ENCODE data around the gene TMC2. TPM values are rescaled to one million over a fixed set of nuclear protein-coding genes. Genes with fewer than 3 reads are reported as not detected.
"Not testable (repeated sequence)": the region's sequence is repeated elsewhere in the genome, so short reads cannot be mapped to it uniquely, and the experiment has no call there.

Gene TMC2
- total RNA-seq, 2 experiments from 2014 or later: not detected

- H3K4me3 Mint-ChIP-seq: no peak overlapping the region
- ChIA-PET POLR2A (no interaction called here), CTCF (interaction anchor here (0.7 kb wide), 1 partner anchor 12 kb away, joined by 4 read pairs; no protein-coding TSS in a partner anchor)
- peaks cover 18% of the 10 kb centered on the region for H3K4me1 Mint-ChIP-seq
- no peaks in the 10 kb centered on the region for H3K9me3 Mint-ChIP-seq
- DNase-seq: no peak
- H3K27me3 Mint-ChIP-seq: peaks cover 5% of the 10 kb centered on the region
- H3K27ac Mint-ChIP-seq: no peak overlapping the region
- no peaks in the 10 kb centered on the region for H3K36me3 Mint-ChIP-seq (ENCODE audit: low read depth)
Observed at GRCh38 chr20:2518558-2518957, 17.8 kb upstream of the TMC2 start.

GRCh38 chr20:2519115-2519809 lies 17.1 kb upstream of the TMC2 start:
- Mint-ChIP-seq H3K36me3 (ENCODE audit: low read depth) (no peaks in the 10 kb centered on the region), H3K4me3 (no peak overlapping the region), H3K9me3 (no peaks in the 10 kb centered on the region), H3K27me3 (peaks cover 2% of the 10 kb centered on the region), H3K4me1 (peaks cover 22% of the 10 kb centered on the region), H3K27ac (no peak overlapping the region)
- DNase-seq: no peak
- ChIA-PET CTCF (interaction anchor here (1.1 to 6.6 kb wide), 4 partner anchors 9 to 66 kb away, joined by 3 to 88 read pairs (median 5); partner anchors contain the start of gene SNRPB), POLR2A (interaction anchor here (1.2 to 1.4 kb wide), 2 partner anchors 11 to 133 kb away, joined by 3 to 8 read pairs; partner anchors contain the start of genes NOP56 and ZNF343)

- H3K4me3 Mint-ChIP-seq: no peak overlapping the region
- H3K9me3 Mint-ChIP-seq: no peaks in the 10 kb centered on the region
- no peak overlapping the region for H3K27ac Mint-ChIP-seq
- ChIA-PET POLR2A (interaction anchor here (1.2 to 1.4 kb wide), 2 partner anchors 12 to 132 kb away, joined by 3 to 8 read pairs; partner anchors contain the start of genes NOP56 and ZNF343), CTCF (interaction anchor here (0.7 to 6.6 kb wide), 6 partner anchors 8 to 67 kb away, joined by 3 to 88 read pairs (median 4); partner anchors contain the start of gene SNRPB)
- H3K36me3 Mint-ChIP-seq (ENCODE audit: low read depth): no peaks in the 10 kb centered on the region
- no peaks in the 10 kb centered on the region for H3K27me3 Mint-ChIP-seq
- peaks cover 30% of the 10 kb centered on the region for H3K4me1 Mint-ChIP-seq
- no peak for DNase-seq
Observed at GRCh38 chr20:2520617-2521016, 15.8 kb upstream of the TMC2 start.

- Mint-ChIP-seq H3K4me1 (peaks cover 33% of the 10 kb centered on the region), H3K9me3 (no peaks in the 10 kb centered on the region), H3K4me3 (no peak overlapping the region), H3K27ac (no peak overlapping the region), H3K36me3 (ENCODE audit: low read depth) (no peaks in the 10 kb centered on the region), H3K27me3 (no peaks in the 10 kb centered on the region)
- POLR2A ChIA-PET: interaction anchor here (0.8 to 2.0 kb wide), 5 partner anchors 11 to 132 kb away, joined by 3 to 22 read pairs (median 7); partner anchors contain the start of genes SNRPB and ZNF343
- CTCF ChIA-PET: interaction anchor here (0.5 to 6.6 kb wide), 38 partner anchors 9 to 1978 kb away, joined by 3 to 146 read pairs (median 4); partner anchors contain the start of genes CSNK2A1, IDH3B, NOP56 and SNRPB
- peak; percentile 60 for DNase-seq
Observed at GRCh38 chr20:2521369-2522305, 14.7 kb upstream of the TMC2 start.

GRCh38 chr20:2522826-2523429 lies 13.4 kb upstream of the TMC2 start:
- H3K4me1 Mint-ChIP-seq: peaks cover 33% of the 10 kb centered on the region
- POLR2A ChIA-PET: interaction anchor here (1.3 to 3.3 kb wide), 8 partner anchors 13 to 137 kb away, joined by 3 to 24 read pairs (median 14); partner anchors contain the start of genes NOP56, SNRPB and ZNF343
- not testable (repeated sequence) for H3K4me3 Mint-ChIP-seq; H3K9me3 Mint-ChIP-seq; H3K36me3 Mint-ChIP-seq (ENCODE audit: low read depth); H3K27me3 Mint-ChIP-seq; H3K27ac Mint-ChIP-seq
- CTCF ChIA-PET: interaction anchor here (0.6 to 6.6 kb wide), 25 partner anchors 7 to 1685 kb away, joined by 3 to 146 read pairs (median 4); partner anchors contain the start of genes NOP56, SNRPB and ZNF343
- DNase-seq: peak; percentile 31

- Mint-ChIP-seq H3K4me3 (peak overlapping the region; percentile 88), H3K27me3 (peaks cover 3% of the 10 kb centered on the region), H3K27ac (peak overlapping the region; percentile 71), H3K36me3 (ENCODE audit: low read depth) (no peaks in the 10 kb centered on the region), H3K4me1 (peaks cover 33% of the 10 kb centered on the region), H3K9me3 (no peaks in the 10 kb centered on the region)
- CTCF ChIA-PET: interaction anchor here (0.6 to 6.6 kb wide), 20 partner anchors 10 to 1684 kb away, joined by 3 to 146 read pairs (median 3); partner anchors contain the start of genes NOP56, SNRPB and ZNF343
- POLR2A ChIA-PET: interaction anchor here (0.7 to 3.3 kb wide), 11 partner anchors 9 to 140 kb away, joined by 3 to 24 read pairs (median 4); partner anchors contain the start of genes IDH3B, NOP56, SNRPB and ZNF343
- DNase-seq: peak; percentile 91
Observed at GRCh38 chr20:2523919-2524708, 12.3 kb upstream of the TMC2 start.

GRCh38 chr20:2524709-2525506 lies 11.5 kb upstream of the TMC2 start:
- peak overlapping the region; percentile 88 for H3K4me3 Mint-ChIP-seq
- H3K36me3 Mint-ChIP-seq (ENCODE audit: low read depth): no peaks in the 10 kb centered on the region
- DNase-seq: peak; percentile 46
- H3K27ac Mint-ChIP-seq: peak overlapping the region; percentile 71
- CTCF ChIA-PET: interaction anchor here (0.7 to 6.6 kb wide), 15 partner anchors 9 to 317 kb away, joined by 3 to 146 read pairs (median 3); partner anchors contain the start of genes NOP56, SNRPB and ZNF343
- no peaks in the 10 kb centered on the region for H3K9me3 Mint-ChIP-seq
- H3K27me3 Mint-ChIP-seq: peaks cover 3% of the 10 kb centered on the region
- peaks cover 36% of the 10 kb centered on the region for H3K4me1 Mint-ChIP-seq
- POLR2A ChIA-PET: interaction anchor here (0.7 to 3.3 kb wide), 10 partner anchors 8 to 139 kb away, joined by 3 to 24 read pairs (median 6); partner anchors contain the start of genes IDH3B, NOP56, SNRPB and ZNF343

- not testable (repeated sequence) for H3K4me3 Mint-ChIP-seq; H3K27me3 Mint-ChIP-seq; DNase-seq; H3K9me3 Mint-ChIP-seq; H3K27ac Mint-ChIP-seq; H3K36me3 Mint-ChIP-seq (ENCODE audit: low read depth)
- ChIA-PET POLR2A (interaction anchor here (1.4 to 3.3 kb wide), 2 partner anchors 17 to 56 kb away, joined by 5 to 24 read pairs; partner anchors contain the start of gene SNRPB), CTCF (interaction anchor here (0.6 to 0.7 kb wide), 2 partner anchors 44 to 366 kb away, joined by 3 read pairs; no protein-coding TSS in a partner anchor)
- peaks cover 34% of the 10 kb centered on the region for H3K4me1 Mint-ChIP-seq
Observed at GRCh38 chr20:2526218-2526583, 10.2 kb upstream of the TMC2 start.

GRCh38 chr20:2527762-2528161 lies 8.6 kb upstream of the TMC2 start:
- Mint-ChIP-seq H3K4me3 (no peak overlapping the region), H3K27me3 (peaks cover 5% of the 10 kb centered on the region), H3K9me3 (no peaks in the 10 kb centered on the region), H3K36me3 (ENCODE audit: low read depth) (no peaks in the 10 kb centered on the region), H3K27ac (no peak overlapping the region), H3K4me1 (peaks cover 25% of the 10 kb centered on the region)
- POLR2A ChIA-PET: interaction anchor here (2.2 kb wide), 1 partner anchor 57 kb away, joined by 6 read pairs; the partner anchor contains the start of gene SNRPB
- DNase-seq: no peak
- CTCF ChIA-PET: interaction anchor here (1.5 kb wide), 1 partner anchor 8 kb away, joined by 6 read pairs; no protein-coding TSS in a partner anchor

- Mint-ChIP-seq H3K36me3 (ENCODE audit: low read depth) (no peaks in the 10 kb centered on the region), H3K27me3 (peaks cover 9% of the 10 kb centered on the region), H3K4me1 (peaks cover 21% of the 10 kb centered on the region), H3K9me3 (no peaks in the 10 kb centered on the region), H3K27ac (no peak overlapping the region), H3K4me3 (no peak overlapping the region)
- no peak for DNase-seq
- CTCF ChIA-PET: interaction anchor here (1.5 kb wide), 1 partner anchor 9 kb away, joined by 6 read pairs; no protein-coding TSS in a partner anchor
- POLR2A ChIA-PET: interaction anchor here (0.6 to 2.2 kb wide), 2 partner anchors 58 to 1323 kb away, joined by 3 to 6 read pairs; partner anchors contain the start of gene SNRPB
Observed at GRCh38 chr20:2528671-2529271, 7.6 kb upstream of the TMC2 start.
